Measurements from ENCODE around the gene ZNF541.

The ZNF541 gene

GRCh38 chr19:47545061-47545948 is 27.6 kb downstream of the ZNF541 start:
- no peak for DNase-seq (ENCODE audit: low read depth)

- no peak for DNase-seq (ENCODE audit: low read depth)
These were observed 28.5 kb downstream of the ZNF541 start for GRCh38 chr19:47544476-47544875.

GRCh38 chr19:47544075-47544474 is 28.9 kb downstream of the ZNF541 start:
- DNase-seq (ENCODE audit: low read depth), result no peak

GRCh38 chr19:47542030-47542475 is 30.9 kb downstream of the ZNF541 start:
- peak; percentile 64 for DNase-seq (ENCODE audit: low read depth)

- no peak for DNase-seq (ENCODE audit: low read depth)
These were observed 31.4 kb downstream of the ZNF541 start for GRCh38 chr19:47541518-47541917.

- DNase-seq (ENCODE audit: low read depth), result peak; percentile 64
These were observed 32.2 kb downstream of the ZNF541 start for GRCh38 chr19:47540748-47541147.

- DNase-seq (ENCODE audit: low read depth), result no peak
These were observed 33.1 kb downstream of the ZNF541 start for GRCh38 chr19:47539747-47540311.

- DNase-seq (ENCODE audit: low read depth), result no peak
These were observed 34.1 kb downstream of the ZNF541 start for GRCh38 chr19:47538812-47539211.

GRCh38 chr19:47537493-47537892 is 35.5 kb downstream of the ZNF541 start:
- no peak for DNase-seq (ENCODE audit: low read depth)

- no peak for DNase-seq (ENCODE audit: low read depth)
These were observed 38.3 kb downstream of the ZNF541 start for GRCh38 chr19:47534628-47535027.

- DNase-seq (ENCODE audit: low read depth), result no peak
These were observed 41.1 kb downstream of the ZNF541 start for GRCh38 chr19:47531640-47532387.

GRCh38 chr19:47529018-47529742 is 43.8 kb downstream of the ZNF541 start:
- DNase-seq (ENCODE audit: low read depth), result no peak

GRCh38 chr19:47526798-47527197 is 46.1 kb downstream of the ZNF541 start:
- DNase-seq (ENCODE audit: low read depth), result no peak

GRCh38 chr19:47523473-47523872 is 49.5 kb downstream of the ZNF541 start:
- no peak for DNase-seq (ENCODE audit: low read depth)
